HG03575 (cell line): ENCODE data around the gene AKAP10.
"Not testable (repeated sequence)": the region's sequence is repeated elsewhere in the genome, so short reads cannot be mapped to it uniquely, and the experiment has no call there.

Source experiments
- ATAC-seq: cut with Tn5 transposase; IDR thresholded peaks from one replicate; pipeline ENCODE4 v1.9.1; 2021; ENCODE audit not compliant: unreplicated experiment, insufficient number of reproducible peaks, low FRiP score; ENCODE audit errors: extremely low read depth

Gene AKAP10

DNA sequence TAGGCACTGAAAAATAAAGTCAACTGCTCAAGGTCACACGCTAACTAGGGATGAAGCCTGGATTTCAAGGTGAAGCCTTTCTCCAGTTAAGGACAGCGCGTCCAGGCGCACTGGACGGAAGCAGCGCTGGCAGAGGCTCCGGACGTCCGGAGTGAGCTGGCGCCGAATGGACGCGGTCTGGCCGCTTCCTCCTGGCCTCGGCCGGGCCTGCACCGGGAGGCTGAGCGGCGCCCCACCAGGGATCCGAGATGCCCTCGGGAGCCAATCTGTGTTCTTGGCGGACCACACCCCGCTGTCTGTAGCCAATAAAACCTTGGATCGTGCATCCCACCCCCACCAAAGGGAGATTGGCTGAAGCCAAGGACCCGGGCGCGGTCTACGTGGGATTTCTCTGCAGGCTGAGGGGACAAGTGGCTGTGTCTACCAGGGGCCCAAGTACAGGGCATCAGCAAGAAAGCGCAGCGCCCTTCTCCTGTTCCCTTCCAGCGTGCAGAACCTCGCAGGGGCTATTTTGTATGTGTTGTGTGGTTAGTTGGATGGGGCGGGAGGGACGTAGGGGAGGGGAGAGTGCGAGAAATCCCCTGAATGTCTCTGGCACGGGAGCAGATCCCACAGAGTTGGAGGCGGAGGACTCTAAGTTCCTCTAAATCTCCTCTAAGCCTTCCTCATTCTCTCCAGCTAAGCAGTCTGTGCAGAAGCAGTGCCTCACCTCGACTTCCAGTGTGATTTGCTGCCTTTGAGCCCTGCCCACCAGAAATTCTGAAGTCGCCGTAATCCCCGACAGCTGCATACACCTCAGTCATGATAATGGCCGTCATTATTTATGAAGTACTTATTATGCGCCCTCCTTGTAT is 2.5 kb upstream of the AKAP10 start:
- ATAC-seq: no peak

- ATAC-seq: no peak
Observed at GRCh38 chr17:19978805-19979211, 1.2 kb upstream of the AKAP10 start.

GRCh38 chr17:19978209-19978802 is 678 bp upstream of the AKAP10 start:
- ATAC-seq: no peak

- ATAC-seq: no peak
Observed at GRCh38 chr17:19975601-19976000, 2.0 kb downstream of the AKAP10 start.

- ATAC-seq: no peak
Observed at GRCh38 chr17:19973156-19973555, 4.5 kb downstream of the AKAP10 start.

GRCh38 chr17:19962954-19963353 is 14.7 kb downstream of the AKAP10 start:
- ATAC-seq: not testable (repeated sequence)

DNA sequence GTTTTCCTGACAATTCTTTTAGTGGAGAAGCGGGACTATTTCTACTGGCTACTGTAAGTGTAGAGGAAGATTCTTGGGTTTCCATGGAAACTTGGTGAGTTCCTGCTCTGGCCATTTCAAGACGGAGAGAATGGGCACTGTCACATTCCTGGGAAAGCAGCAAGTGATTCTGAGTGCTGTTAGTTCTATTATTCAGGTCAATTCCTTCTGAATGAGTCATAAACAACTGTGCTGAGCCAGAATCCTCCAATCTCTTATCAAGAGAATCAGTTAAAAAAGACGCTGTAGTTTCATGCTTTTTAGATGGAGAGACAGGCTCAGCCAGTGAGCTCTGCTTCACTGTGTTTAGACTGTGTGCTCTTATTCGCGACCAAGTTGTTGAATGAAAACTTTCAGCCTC is 19.6 kb downstream of the AKAP10 start:
- ATAC-seq: no peak

- no peak for ATAC-seq
Observed at GRCh38 chr17:19955099-19955498, 22.5 kb downstream of the AKAP10 start.

GRCh38 chr17:19951411-19951810 is 26.2 kb downstream of the AKAP10 start:
- ATAC-seq: not testable (repeated sequence)

GRCh38 chr17:19950624-19951195 is 26.9 kb downstream of the AKAP10 start:
- not testable (repeated sequence) for ATAC-seq

DNA sequence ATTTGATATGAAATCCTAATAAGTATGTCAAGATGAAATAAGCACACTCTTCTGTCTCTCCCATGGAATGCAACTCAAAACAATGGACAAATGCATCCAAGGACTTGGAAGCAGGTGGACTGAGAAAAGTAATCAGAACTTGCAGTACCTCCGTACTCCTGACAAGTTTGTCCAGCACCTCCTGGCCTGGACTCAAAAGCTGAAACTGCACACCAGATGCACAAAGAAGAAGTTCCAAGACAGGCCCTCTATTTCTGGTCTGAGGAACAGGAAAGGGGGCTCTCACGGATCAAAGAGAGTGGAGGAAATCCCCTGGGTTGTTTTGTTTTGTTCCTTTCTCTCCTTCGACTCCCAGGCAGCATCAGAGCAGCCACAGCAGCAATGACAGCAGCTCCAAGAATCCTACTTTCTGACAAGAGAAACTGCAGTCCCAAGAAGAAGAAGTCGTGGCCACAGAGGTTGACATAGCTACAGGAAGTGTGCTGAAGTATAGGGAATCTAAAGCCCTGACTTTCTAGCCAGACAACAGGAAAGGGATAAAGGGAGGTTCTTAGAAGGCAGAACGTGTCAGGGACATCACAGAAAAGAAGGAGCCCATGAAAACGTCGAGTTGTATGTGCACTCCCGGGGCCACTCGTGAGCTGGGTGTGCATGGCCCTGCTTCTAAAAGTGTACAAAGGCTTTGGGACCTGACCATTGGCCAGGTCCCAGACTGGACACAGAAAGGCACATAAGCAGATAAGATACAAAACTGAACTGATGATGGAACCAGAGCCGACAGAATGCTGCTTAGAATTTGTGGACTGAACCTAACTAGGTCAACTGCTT is 29.3 kb downstream of the AKAP10 start:
- no peak for ATAC-seq

DNA sequence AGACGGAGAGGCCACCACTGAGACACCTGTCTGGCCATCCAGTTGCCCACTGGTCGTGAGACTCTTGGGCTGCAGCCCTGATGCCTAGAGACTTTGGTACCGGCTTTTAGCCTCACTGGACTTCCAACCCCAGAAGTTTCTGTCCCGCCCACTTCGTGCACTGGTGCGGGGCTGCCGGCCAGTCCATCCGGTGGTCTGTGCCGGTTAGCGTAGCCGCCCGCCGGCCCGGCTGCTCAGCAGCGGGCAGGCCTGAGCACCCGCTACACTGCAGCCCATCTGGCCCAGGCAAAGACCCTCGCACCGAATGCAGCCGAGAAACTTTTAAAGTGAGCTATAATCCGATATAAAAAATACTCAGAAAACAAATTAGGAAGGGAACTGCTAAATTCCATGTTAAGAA is 30.7 kb downstream of the AKAP10 start:
- ATAC-seq: no peak

DNA sequence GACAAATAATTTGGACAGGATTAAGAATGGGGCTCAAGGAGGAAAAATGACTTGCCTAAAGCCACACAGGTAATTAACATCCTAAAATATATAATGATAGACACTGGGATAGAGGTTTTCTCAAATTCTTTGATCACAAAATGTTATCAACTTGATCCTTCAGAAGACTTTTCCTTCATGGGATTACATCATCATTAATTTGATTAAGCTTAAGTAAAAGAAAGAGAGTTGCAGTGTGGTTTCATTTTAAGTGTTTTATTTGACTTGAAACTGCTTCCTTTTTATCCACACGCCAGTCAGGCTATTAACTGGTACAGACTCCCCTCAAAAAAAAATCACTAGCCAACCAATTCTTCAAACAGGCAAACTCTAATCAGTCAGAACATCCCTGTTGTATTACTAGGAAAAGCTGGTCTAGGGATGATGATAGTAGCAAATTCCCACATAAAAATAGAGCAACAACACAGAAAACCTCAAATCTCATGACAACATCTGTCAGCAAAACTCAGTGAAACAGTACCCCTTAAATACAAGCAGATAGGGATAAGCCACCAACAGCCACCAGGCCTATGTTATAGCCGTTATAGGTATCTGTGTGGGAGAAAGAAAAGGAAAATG is 32.5 kb downstream of the AKAP10 start:
- ATAC-seq: no peak

GRCh38 chr17:19943599-19943998 is 34.0 kb downstream of the AKAP10 start:
- ATAC-seq: no peak

- ATAC-seq: no peak
Observed at GRCh38 chr17:19943026-19943425, 34.6 kb downstream of the AKAP10 start.

- ATAC-seq: no peak
Observed at GRCh38 chr17:19940722-19941464, 36.7 kb downstream of the AKAP10 start.

GRCh38 chr17:19939993-19940721 is 37.5 kb downstream of the AKAP10 start:
- ATAC-seq: no peak

DNA sequence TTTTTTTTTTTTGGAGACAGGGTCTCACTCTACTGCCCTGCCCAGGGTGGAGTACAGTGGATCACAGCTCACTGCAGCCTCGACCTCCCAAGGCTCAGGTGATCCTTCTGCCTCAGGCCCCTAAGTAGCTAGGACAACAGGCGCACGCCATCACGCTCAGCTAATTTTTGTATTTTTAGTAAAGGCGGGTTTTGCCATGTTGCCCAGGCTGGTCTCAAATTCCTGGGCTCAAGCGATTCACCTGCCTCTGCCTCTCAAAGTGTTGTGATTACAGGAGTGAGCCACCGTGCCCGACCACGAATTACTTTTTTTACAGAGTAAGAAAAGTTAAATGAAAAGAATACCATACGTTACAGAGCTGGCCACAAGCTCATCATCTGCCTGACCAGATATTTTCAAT is 38.9 kb downstream of the AKAP10 start:
- no peak for ATAC-seq
